Ishikawa (cell line): Measurements from ENCODE around the gene TNFRSF18.

ENCODE experiments used
- CEBPB ChIP-seq: IDR thresholded peaks from 2 replicates; pipeline ENCODE4 v1.6.1; 2012
- CREB1 ChIP-seq: IDR thresholded peaks from 2 replicates; pipeline ENCODE4 v1.6.1; 2012; ENCODE audit warnings: low read depth
- EGR1 ChIP-seq: IDR thresholded peaks from 2 replicates; pipeline ENCODE4 v1.6.1; 2012
- EP300 ChIP-seq: IDR thresholded peaks from 2 replicates; pipeline ENCODE4 v1.6.1; 2012; ENCODE audit warnings: borderline replicate concordance
- FOXM1 ChIP-seq: IDR thresholded peaks from 2 replicates; pipeline ENCODE4 v1.6.1; 2012; ENCODE audit warnings: low read depth, borderline replicate concordance
- MAX ChIP-seq: IDR thresholded peaks from 2 replicates; pipeline ENCODE4 v1.6.1; 2012
- NFIC ChIP-seq: IDR thresholded peaks from 2 replicates; pipeline ENCODE4 v1.6.1; 2012
- RAD21 ChIP-seq: IDR thresholded peaks from 2 replicates; pipeline ENCODE4 v1.6.1; 2012; ENCODE audit warnings: low read depth
- REST ChIP-seq: IDR thresholded peaks from 2 replicates; pipeline ENCODE4 v1.6.1; 2012; ENCODE audit warnings: low read depth, mild to moderate bottlenecking
- TAF1 ChIP-seq: IDR thresholded peaks from 2 replicates; pipeline ENCODE4 v1.6.1; 2012; ENCODE audit warnings: low read depth, mild to moderate bottlenecking
- TCF12 ChIP-seq: IDR thresholded peaks from 2 replicates; pipeline ENCODE4 v1.6.1; 2012; ENCODE audit warnings: low read depth
- TEAD4 ChIP-seq: IDR thresholded peaks from 2 replicates; pipeline ENCODE4 v1.6.1; 2012
- USF1 ChIP-seq: IDR thresholded peaks from 2 replicates; pipeline ENCODE4 v1.6.1; 2012
- YY1 ChIP-seq: IDR thresholded peaks from 2 replicates; pipeline ENCODE4 v1.6.1; 2012; ENCODE audit warnings: low read depth
- ZBTB7A ChIP-seq: IDR thresholded peaks from 2 replicates; pipeline ENCODE4 v1.6.1; 2012; ENCODE audit warnings: low read depth

Gene TNFRSF18

GRCh38 chr1:1157426-1157913 lies 48.9 kb downstream of the TNFRSF18 start:
- no peak for TF ChIP-seq TEAD4
- TF ChIP-seq RAD21, result no peak
- TF ChIP-seq ZBTB7A, result no peak
- TF ChIP-seq TCF12, result peak; percentile 37; the same call in 1 of the 2 replicates
- TF ChIP-seq YY1, result no peak
- TF ChIP-seq EGR1, result no peak
- TF ChIP-seq REST, result no peak
- TF ChIP-seq MAX, result no peak; the same call in 1 of the 2 replicates
- TF ChIP-seq TAF1, result peak; percentile 79
- TF ChIP-seq FOXM1, result 0 out of 2 replicates have a peak, but pooled peaks have one; percentile 16
- TF ChIP-seq EP300, result peak; percentile 61
- peak; percentile 29; the same call in 1 of the 2 replicates for TF ChIP-seq NFIC
- no peak for TF ChIP-seq CEBPB
- no peak for TF ChIP-seq CREB1
- TF ChIP-seq USF1, result no peak

GRCh38 chr1:1157033-1157365 lies 49.4 kb downstream of the TNFRSF18 start:
- no peak for TF ChIP-seq USF1
- TF ChIP-seq TCF12, result no peak
- no peak for TF ChIP-seq EP300
- TF ChIP-seq FOXM1, result no peak
- no peak for TF ChIP-seq CREB1
- TF ChIP-seq MAX, result no peak
- no peak for TF ChIP-seq ZBTB7A
- no peak for TF ChIP-seq EGR1
- TF ChIP-seq YY1, result no peak
- no peak for TF ChIP-seq TEAD4
- TF ChIP-seq NFIC, result no peak
- no peak for TF ChIP-seq TAF1
- no peak for TF ChIP-seq RAD21
- TF ChIP-seq REST, result no peak
- TF ChIP-seq CEBPB, result no peak

- TF ChIP-seq ZBTB7A (no peak), EP300 (no peak), TEAD4 (no peak), USF1 (no peak), FOXM1 (no peak), TCF12 (no peak), CEBPB (no peak), TAF1 (no peak)
These were observed 50.0 kb downstream of the TNFRSF18 start for GRCh38 chr1:1156140-1157032.

- TF ChIP-seq NFIC, result no peak
- no peak for TF ChIP-seq TAF1
- TF ChIP-seq FOXM1, result no peak
- TF ChIP-seq TEAD4, result no peak
- TF ChIP-seq MAX, result no peak
- no peak for TF ChIP-seq TCF12
- TF ChIP-seq EGR1, result no peak
- TF ChIP-seq USF1, result no peak
- TF ChIP-seq RAD21, result no peak
- no peak for TF ChIP-seq ZBTB7A
- TF ChIP-seq CREB1, result no peak
- TF ChIP-seq CEBPB, result no peak
These were observed 51.1 kb downstream of the TNFRSF18 start for GRCh38 chr1:1155258-1155657.
